HUES6 (cell line): Measurements from ENCODE around the gene ORAI2.
"Not testable (repeated sequence)": the region's sequence is repeated elsewhere in the genome, so short reads cannot be mapped to it uniquely, and the experiment has no call there.

Source experiments
- H3K27ac ChIP-seq: 2 replicates; pipeline ENCODE4 v1.7.0; 2013; ENCODE audit warnings: low read depth, mild to moderate bottlenecking, low read length, inconsistent platforms
- H3K27me3 ChIP-seq: 2 replicates; pipeline ENCODE4 v1.6.1; 2013; ENCODE audit warnings: low read length; ENCODE audit not compliant: control insufficient read depth, insufficient read depth
- H3K36me3 ChIP-seq: 2 replicates; pipeline ENCODE4 v1.6.1; 2013; ENCODE audit warnings: low read length; ENCODE audit not compliant: control insufficient read depth, insufficient read depth
- H3K4me1 ChIP-seq: 2 replicates; pipeline ENCODE4 v1.6.1; 2013; ENCODE audit warnings: low read length; ENCODE audit not compliant: control insufficient read depth, insufficient read depth
- H3K4me3 ChIP-seq: 2 replicates; pipeline ENCODE4 v1.5.1; 2013; ENCODE audit warnings: low read depth, low read length
- H3K9ac ChIP-seq: one replicate; pipeline ENCODE4 v1.6.1; 2013; ENCODE audit warnings: mild to moderate bottlenecking, low read length
- H3K9me3 ChIP-seq: 2 replicates; pipeline ENCODE4 v1.6.1; 2013; ENCODE audit warnings: low read depth, low read length; ENCODE audit not compliant: control insufficient read depth, insufficient read depth

Gene ORAI2

GRCh38 chr7:102447311-102447710, 13.9 kb downstream of the ORAI2 start:
- no peak overlapping the region for H3K9ac ChIP-seq
- H3K4me1 ChIP-seq = peaks cover 7% of the 10 kb centered on the region
- no peaks in the 10 kb centered on the region for H3K27me3 ChIP-seq
- H3K27ac ChIP-seq = no peak overlapping the region
- H3K4me3 ChIP-seq = no peak overlapping the region
- no peaks in the 10 kb centered on the region for H3K9me3 ChIP-seq
- peaks cover 17% of the 10 kb centered on the region for H3K36me3 ChIP-seq

GRCh38 chr7:102449136-102449535, 15.8 kb downstream of the ORAI2 start:
- Histone ChIP-seq H3K36me3 (peaks cover 17% of the 10 kb centered on the region), H3K27me3 (no peaks in the 10 kb centered on the region), H3K9ac (no peak overlapping the region), H3K4me1 (peaks cover 7% of the 10 kb centered on the region; the same call in 1 of the 2 replicates), H3K27ac (no peak overlapping the region), H3K4me3 (no peak overlapping the region), H3K9me3 (no peaks in the 10 kb centered on the region)

- no peak overlapping the region for H3K27ac ChIP-seq
- H3K9me3 ChIP-seq = no peaks in the 10 kb centered on the region
- no peak overlapping the region for H3K4me3 ChIP-seq
- no peaks in the 10 kb centered on the region for H3K27me3 ChIP-seq
- H3K4me1 ChIP-seq = peaks cover 7% of the 10 kb centered on the region; the same call in 1 of the 2 replicates
- no peak overlapping the region for H3K9ac ChIP-seq
- H3K36me3 ChIP-seq = peaks cover 16% of the 10 kb centered on the region
Measured at GRCh38 chr7:102450242-102450641, 16.9 kb downstream of the ORAI2 start.

- no peak overlapping the region for H3K9ac ChIP-seq
- H3K4me1 ChIP-seq = peaks cover 7% of the 10 kb centered on the region; the same call in 1 of the 2 replicates
- no peak overlapping the region for H3K27ac ChIP-seq
- H3K27me3 ChIP-seq = no peaks in the 10 kb centered on the region
- no peaks in the 10 kb centered on the region for H3K9me3 ChIP-seq
- H3K36me3 ChIP-seq = peaks cover 25% of the 10 kb centered on the region
- no peak overlapping the region for H3K4me3 ChIP-seq
Measured at GRCh38 chr7:102451371-102452054, 18.1 kb downstream of the ORAI2 start.

- H3K9me3 ChIP-seq = no peaks in the 10 kb centered on the region
- no peak overlapping the region for H3K27ac ChIP-seq
- no peak overlapping the region for H3K4me3 ChIP-seq
- H3K9ac ChIP-seq = no peak overlapping the region
- H3K4me1 ChIP-seq = peaks cover 7% of the 10 kb centered on the region; the same call in 1 of the 2 replicates
- H3K36me3 ChIP-seq = peaks cover 26% of the 10 kb centered on the region
- no peaks in the 10 kb centered on the region for H3K27me3 ChIP-seq
Measured at GRCh38 chr7:102452451-102452850, 19.1 kb downstream of the ORAI2 start.

- H3K4me1 ChIP-seq = peaks cover 7% of the 10 kb centered on the region; the same call in 1 of the 2 replicates
- no peak overlapping the region for H3K27ac ChIP-seq
- H3K27me3 ChIP-seq = no peaks in the 10 kb centered on the region
- H3K9ac ChIP-seq = no peak overlapping the region
- peaks cover 30% of the 10 kb centered on the region for H3K36me3 ChIP-seq
- H3K9me3 ChIP-seq = no peaks in the 10 kb centered on the region
- no peak overlapping the region for H3K4me3 ChIP-seq
Measured at GRCh38 chr7:102453319-102453718, 19.9 kb downstream of the ORAI2 start.

- peaks cover 42% of the 10 kb centered on the region for H3K36me3 ChIP-seq
- no peak overlapping the region for H3K27ac ChIP-seq
- no peaks in the 10 kb centered on the region for H3K9me3 ChIP-seq
- H3K4me3 ChIP-seq = no peak overlapping the region
- H3K27me3 ChIP-seq = no peaks in the 10 kb centered on the region
- no peak overlapping the region for H3K9ac ChIP-seq
- peaks cover 7% of the 10 kb centered on the region; the same call in 1 of the 2 replicates for H3K4me1 ChIP-seq
Measured at GRCh38 chr7:102454468-102454867, 21.1 kb downstream of the ORAI2 start.

- H3K4me3 ChIP-seq, H3K27ac ChIP-seq, H3K9ac ChIP-seq, H3K27me3 ChIP-seq, H3K4me1 ChIP-seq, H3K9me3 ChIP-seq: not testable (repeated sequence)
- peaks cover 44% of the 10 kb centered on the region for H3K36me3 ChIP-seq
Measured at GRCh38 chr7:102454932-102455331, 21.6 kb downstream of the ORAI2 start.

GRCh38 chr7:102455596-102455995, 22.2 kb downstream of the ORAI2 start:
- Histone ChIP-seq H3K9me3 (no peaks in the 10 kb centered on the region), H3K4me3 (no peak overlapping the region), H3K27ac (no peak overlapping the region), H3K36me3 (peaks cover 49% of the 10 kb centered on the region), H3K27me3 (no peaks in the 10 kb centered on the region), H3K4me1 (peaks cover 7% of the 10 kb centered on the region; the same call in 1 of the 2 replicates), H3K9ac (no peak overlapping the region)

GRCh38 chr7:102456327-102456726, 23.0 kb downstream of the ORAI2 start:
- no peak overlapping the region for H3K27ac ChIP-seq
- H3K4me3 ChIP-seq = no peak overlapping the region
- H3K9ac ChIP-seq = no peak overlapping the region
- no peaks in the 10 kb centered on the region for H3K9me3 ChIP-seq
- H3K27me3 ChIP-seq = no peaks in the 10 kb centered on the region
- peaks cover 49% of the 10 kb centered on the region for H3K36me3 ChIP-seq
- peaks cover 6% of the 10 kb centered on the region; the same call in 1 of the 2 replicates for H3K4me1 ChIP-seq

- Histone ChIP-seq H3K36me3 (peaks cover 49% of the 10 kb centered on the region), H3K27me3 (no peaks in the 10 kb centered on the region), H3K9me3 (no peaks in the 10 kb centered on the region), H3K27ac (no peak overlapping the region), H3K4me1 (no peaks in the 10 kb centered on the region), H3K4me3 (no peak overlapping the region), H3K9ac (no peak overlapping the region)
Measured at GRCh38 chr7:102457352-102457924, 24.1 kb downstream of the ORAI2 start.
